ENCODE results near the gene ASIC4.

ASIC4 gene

DNA sequence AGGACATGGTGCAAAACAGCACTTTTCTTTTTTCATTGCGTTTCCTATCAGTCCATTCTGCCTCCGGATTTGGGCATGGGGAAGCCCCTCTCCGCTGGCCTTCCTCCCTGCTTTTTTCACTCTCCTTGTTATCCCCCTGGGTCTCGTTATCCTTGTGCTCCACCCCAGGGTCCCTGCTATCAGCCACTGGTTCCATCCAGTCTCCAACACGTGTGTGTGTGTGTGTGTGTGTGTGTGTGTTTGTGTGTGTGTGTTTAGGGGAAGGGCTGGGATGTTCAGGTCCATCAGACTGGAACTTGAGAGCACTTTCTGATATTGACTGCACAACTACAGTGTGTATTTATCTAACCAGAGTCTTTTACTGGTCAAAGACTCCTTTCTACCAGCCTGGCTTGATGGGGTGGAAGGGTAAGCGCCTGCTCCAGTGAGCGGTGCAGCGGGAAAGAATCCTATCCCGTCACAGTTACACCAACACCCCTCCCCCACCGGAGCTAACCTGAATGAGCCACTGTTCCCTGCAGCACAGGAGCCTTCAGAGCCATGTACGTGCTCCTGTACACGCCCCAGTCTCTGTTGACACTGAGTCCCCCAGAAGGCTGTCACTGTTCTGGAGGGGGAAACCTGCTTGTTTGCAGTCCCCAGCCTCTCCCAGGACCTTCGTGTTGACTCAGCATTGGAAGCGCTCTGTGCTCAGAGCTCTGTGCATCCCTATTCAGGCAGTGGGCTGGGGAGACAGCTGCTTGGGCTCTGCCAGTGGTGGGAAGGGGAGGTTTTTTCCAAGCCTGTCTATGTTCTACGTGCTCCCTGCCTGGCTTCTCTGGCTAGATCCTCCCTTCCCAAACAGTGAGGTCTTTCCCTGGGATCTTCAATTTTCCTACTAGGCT is 62.5 kb downstream of the ASIC4 start:
- 75% methylated on average over 9 of the region's 15 CpGs for WGBS (ENCODE audit: insufficient coverage)
- no peaks in the 10 kb centered on the region for H3K9me3 ChIP-seq (ENCODE audit: control extremely low read depth in 1 of 5, control insufficient read depth in 4 of 5, insufficient read depth in 2 of 5, low read depth in 1 of 5, low read length in 4 of 5)
- DNase-seq = no peak
- ChIA-PET POLR2A (no interaction called here), CTCF (interaction anchor here (0.7 to 2.0 kb wide), 6 partner anchors 9 to 20 kb away, joined by 3 to 10 read pairs (median 6); partner anchors contain the start of gene STK11IP)
- H3K4me1 ChIP-seq (ENCODE audit: control extremely low read depth in 1 of 4, control insufficient read depth in 4 of 4, insufficient read depth in 4 of 4, low read length in 3 of 4) = peaks cover 0 to 7% (median 3%) of the 10 kb centered on the region in 4 experiments
- H3K36me3 ChIP-seq (ENCODE audit: control insufficient read depth in 4 of 4, insufficient read depth in 4 of 4, low read length in 3 of 4) = no peaks in the 10 kb centered on the region
- no peak overlapping the region for H3K27ac ChIP-seq (ENCODE audit: insufficient read depth in 1 of 2, low read depth in 1 of 2, low read length in 2 of 2, poor library complexity in 1 of 2, severe bottlenecking in 2 of 2)
- H3K27me3 ChIP-seq (replicated peaks in 2 of 5; ENCODE audit: control insufficient read depth in 4 of 5, insufficient read depth in 5 of 5, low read length in 4 of 5) = peaks cover 0 to 4% (median 0%) of the 10 kb centered on the region in 5 experiments
- no peak overlapping the region for H3K4me3 ChIP-seq (ENCODE audit: control insufficient read depth in 1 of 7, extremely low read depth in 1 of 7, insufficient read depth in 4 of 7, low read depth in 2 of 7, low read length in 6 of 7)

DNA sequence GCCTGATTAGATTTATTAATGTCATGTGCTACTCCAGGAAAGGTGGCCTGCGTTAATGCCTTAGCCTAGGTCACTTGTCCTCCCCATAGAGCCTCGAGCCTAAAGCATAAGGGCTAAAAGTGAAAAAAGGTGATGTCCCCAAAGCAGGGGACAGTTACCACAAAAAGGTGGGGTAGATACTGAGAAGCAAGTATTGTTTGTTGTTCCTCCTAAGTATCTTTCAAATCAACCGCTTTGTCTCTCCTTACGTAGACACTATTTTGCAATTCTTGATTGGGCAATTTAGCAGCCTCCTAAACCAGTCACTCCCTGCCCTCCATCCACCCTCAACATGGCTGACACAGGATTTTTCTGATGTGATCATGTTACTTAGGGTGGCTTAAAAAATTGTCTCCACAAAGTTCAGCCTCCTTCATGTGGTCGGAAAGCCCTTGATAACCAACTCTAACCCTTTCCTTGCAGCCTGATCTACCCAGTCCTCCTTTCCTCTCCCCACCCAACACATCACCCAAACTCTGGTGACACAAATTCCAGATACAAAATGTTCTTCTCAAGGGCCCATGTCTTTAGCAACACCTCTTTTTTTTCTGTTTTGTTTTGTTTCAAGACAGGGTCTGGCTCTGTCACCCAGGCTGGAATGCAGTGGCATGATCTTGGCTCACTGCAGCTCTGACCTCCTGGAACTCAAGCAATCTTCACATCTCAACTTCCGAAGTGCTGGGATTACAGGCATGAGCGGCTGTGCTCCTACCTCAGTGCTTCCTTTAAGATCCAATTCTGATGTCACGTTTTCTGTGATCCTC is 64.7 kb downstream of the ASIC4 start:
- Histone ChIP-seq H3K27ac (ENCODE audit: insufficient read depth in 1 of 2, low read depth in 1 of 2, low read length in 2 of 2, poor library complexity in 1 of 2, severe bottlenecking in 2 of 2) (no peak overlapping the region), H3K9me3 (ENCODE audit: control extremely low read depth in 1 of 5, control insufficient read depth in 4 of 5, insufficient read depth in 2 of 5, low read depth in 1 of 5, low read length in 4 of 5) (no peaks in the 10 kb centered on the region), H3K4me3 (ENCODE audit: control insufficient read depth in 1 of 7, extremely low read depth in 1 of 7, insufficient read depth in 4 of 7, low read depth in 2 of 7, low read length in 6 of 7) (no peak overlapping the region), H3K36me3 (ENCODE audit: control insufficient read depth in 4 of 4, insufficient read depth in 4 of 4, low read length in 3 of 4) (no peaks in the 10 kb centered on the region), H3K4me1 (ENCODE audit: control extremely low read depth in 1 of 4, control insufficient read depth in 4 of 4, insufficient read depth in 4 of 4, low read length in 3 of 4) (peaks cover 0 to 3% (median 0%) of the 10 kb centered on the region in 4 experiments), H3K27me3 (replicated peaks in 2 of 5; ENCODE audit: control insufficient read depth in 4 of 5, insufficient read depth in 5 of 5, low read length in 4 of 5) (peaks cover 0 to 4% (median 0%) of the 10 kb centered on the region in 5 experiments)
- ChIA-PET CTCF (interaction anchor here (1.9 kb wide), 1 partner anchor 19 kb away, joined by 8 read pairs; no protein-coding TSS in a partner anchor), POLR2A (interaction anchor here (0.6 kb wide), 1 partner anchor 15 kb away, joined by 3 read pairs; no protein-coding TSS in a partner anchor)
- 95% methylated on average over 6 of the region's 8 CpGs for WGBS (ENCODE audit: insufficient coverage)
- DNase-seq = peak in 1 of 3 donors; percentile 17

DNA sequence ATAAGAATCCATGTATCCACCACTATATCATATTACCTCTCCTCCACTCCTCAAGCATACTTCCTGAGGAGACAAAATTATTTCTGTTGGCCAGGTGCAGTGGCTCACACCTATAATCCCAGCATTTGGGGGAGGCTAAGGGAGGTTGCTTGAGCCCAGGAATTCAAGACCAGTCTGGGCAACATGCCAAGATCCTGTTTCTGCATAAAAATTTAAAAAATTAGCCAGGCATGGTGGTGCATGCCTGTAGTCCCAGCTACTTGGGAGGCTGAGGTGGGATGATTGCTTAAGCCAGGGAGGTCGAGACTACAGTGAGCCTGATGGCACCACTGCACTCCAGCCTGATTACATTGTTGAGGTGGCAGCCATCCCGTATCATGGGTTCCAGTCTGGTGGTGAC is 67.1 kb downstream of the ASIC4 start:
- 94% methylated on average over 2 of the region's 2 CpGs for WGBS (ENCODE audit: insufficient coverage)

More for the DNA sequence above, 67.1 kb downstream of the ASIC4 start:
- Histone ChIP-seq H3K36me3 (ENCODE audit: control insufficient read depth in 4 of 4, insufficient read depth in 4 of 4, low read length in 3 of 4) (no peaks in the 10 kb centered on the region), H3K4me3 (ENCODE audit: control insufficient read depth in 1 of 7, extremely low read depth in 1 of 7, insufficient read depth in 4 of 7, low read depth in 2 of 7, low read length in 6 of 7) (no peak overlapping the region), H3K9me3 (ENCODE audit: control extremely low read depth in 1 of 5, control insufficient read depth in 4 of 5, insufficient read depth in 2 of 5, low read depth in 1 of 5, low read length in 4 of 5) (no peaks in the 10 kb centered on the region), H3K4me1 (ENCODE audit: control extremely low read depth in 1 of 4, control insufficient read depth in 4 of 4, insufficient read depth in 4 of 4, low read length in 3 of 4) (peaks cover 0 to 6% (median 0%) of the 10 kb centered on the region in 4 experiments), H3K27me3 (replicated peaks in 2 of 5; ENCODE audit: control insufficient read depth in 4 of 5, insufficient read depth in 5 of 5, low read length in 4 of 5) (peaks cover 0 to 4% (median 0%) of the 10 kb centered on the region in 5 experiments), H3K27ac (ENCODE audit: insufficient read depth in 1 of 2, low read depth in 1 of 2, low read length in 2 of 2, poor library complexity in 1 of 2, severe bottlenecking in 2 of 2) (no peak overlapping the region)
- ChIA-PET CTCF (interaction anchor here (1.2 kb wide), 1 partner anchor 22 kb away, joined by 4 read pairs; no protein-coding TSS in a partner anchor), POLR2A (no interaction called here)
- DNase-seq = no peak
